GM18508 (cell line): ENCODE data around the gene SORCS1.

ENCODE experiments used
- ATAC-seq: cut with Tn5 transposase; IDR thresholded peaks from one replicate; pipeline ENCODE4 v1.9.1; 2021; ENCODE audit warnings: moderate number of reproducible peaks; ENCODE audit not compliant: insufficient read depth, unreplicated experiment

The SORCS1 gene

DNA sequence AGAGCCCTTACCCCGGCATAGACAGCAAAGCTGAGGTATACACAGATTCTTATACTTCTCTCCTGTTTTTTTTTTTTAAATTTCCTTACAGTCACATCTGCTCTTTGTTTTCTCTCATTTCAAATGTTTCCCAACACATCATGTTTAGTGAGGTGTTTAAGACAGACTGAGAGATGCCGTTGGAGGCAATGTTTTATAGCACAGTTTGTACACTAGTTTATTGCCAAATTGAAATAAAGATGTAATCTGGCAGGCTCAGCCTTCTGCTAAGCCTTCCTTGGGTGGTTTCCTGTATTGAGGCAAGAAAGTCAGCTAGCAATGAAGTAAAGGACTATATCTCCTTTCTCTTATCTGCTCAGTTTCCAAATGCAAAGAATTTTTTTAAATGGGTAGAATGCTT is 393.4 kb downstream of the SORCS1 start:
- no peak for ATAC-seq

DNA sequence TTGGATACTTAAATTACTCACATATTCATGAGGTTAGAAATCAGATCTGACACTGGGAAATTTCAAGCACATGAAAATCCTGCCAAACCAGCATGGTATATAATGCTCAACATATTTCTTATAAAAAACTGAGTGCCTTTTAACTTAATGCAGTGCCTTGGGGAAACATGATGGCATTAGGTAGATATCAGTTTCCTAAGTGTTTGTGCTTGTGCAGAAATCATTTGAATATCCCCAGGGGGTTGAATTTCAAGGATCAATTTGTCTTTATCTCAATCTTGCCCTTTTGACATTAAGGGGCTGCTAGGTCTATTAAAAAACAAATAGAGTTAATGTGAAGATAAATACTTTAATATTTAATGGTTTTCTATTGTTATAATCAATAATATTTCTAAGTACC is 396.3 kb downstream of the SORCS1 start:
- ATAC-seq: no peak

DNA sequence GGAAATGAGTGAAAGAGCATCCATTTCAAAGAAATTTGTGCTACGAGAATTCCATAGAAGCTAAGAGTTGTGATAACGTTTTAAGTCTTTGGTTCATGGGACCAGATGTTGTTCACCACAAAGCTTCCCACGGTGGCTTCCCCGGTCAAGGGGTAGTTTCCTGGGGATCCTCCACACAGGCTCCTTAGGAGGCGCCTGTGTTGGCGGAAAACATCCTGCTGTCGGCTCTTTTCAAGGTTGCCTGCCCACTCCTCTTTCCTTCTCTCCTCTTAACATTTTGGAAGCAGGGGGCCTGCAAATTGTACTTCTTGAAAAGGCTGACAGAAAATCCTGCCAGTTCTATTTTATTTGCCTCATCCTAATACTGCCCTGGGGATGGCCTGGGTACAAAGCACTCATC is 398.6 kb downstream of the SORCS1 start:
- ATAC-seq: no peak

DNA sequence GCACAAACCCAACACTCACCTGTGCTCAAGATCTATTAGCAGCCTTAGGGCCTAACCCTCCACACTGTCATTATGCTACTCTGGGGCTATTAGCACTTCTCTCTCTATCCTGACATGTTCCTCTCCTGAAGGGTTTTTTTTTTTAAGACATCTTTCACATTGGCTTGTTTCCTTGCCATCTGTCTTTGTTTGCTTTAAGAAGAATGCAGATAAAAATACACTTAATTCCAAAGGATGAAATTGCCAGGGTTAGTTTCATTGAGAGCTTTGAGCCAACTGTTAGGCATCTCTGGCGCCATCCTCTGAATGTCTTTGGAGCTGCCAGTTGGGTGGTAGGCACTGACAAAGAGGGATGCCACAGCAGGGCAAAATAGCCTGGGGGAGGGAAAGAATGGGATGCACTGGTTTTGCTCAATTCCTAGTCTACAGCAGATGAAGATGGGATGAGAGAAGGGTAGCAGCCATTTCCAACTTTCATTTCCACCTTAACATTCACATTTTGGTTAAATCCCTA is 399.2 kb downstream of the SORCS1 start:
- ATAC-seq: no peak

DNA sequence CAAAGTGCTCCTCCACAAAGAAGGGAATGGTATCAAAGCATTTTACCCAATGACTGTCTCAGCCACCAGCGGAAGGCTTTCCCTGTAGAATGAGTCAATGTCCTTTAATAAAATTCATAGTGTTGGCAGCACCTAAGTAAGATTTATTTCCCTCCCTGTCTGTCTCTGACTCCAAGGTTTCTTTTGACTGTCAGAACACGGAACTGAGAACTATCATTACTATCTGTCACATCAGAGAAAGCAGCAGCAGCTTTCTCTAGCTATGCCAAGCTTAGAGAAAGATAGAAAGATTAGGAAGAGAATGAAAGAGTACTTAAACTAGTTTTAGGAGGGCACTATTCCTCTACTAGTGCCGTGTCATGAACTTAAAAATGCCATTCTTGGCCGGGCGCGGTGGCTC is 400.1 kb downstream of the SORCS1 start:
- ATAC-seq: no peak

- ATAC-seq: no peak
Measured at GRCh38 chr10:106761906-106762305, 402.6 kb downstream of the SORCS1 start.

DNA sequence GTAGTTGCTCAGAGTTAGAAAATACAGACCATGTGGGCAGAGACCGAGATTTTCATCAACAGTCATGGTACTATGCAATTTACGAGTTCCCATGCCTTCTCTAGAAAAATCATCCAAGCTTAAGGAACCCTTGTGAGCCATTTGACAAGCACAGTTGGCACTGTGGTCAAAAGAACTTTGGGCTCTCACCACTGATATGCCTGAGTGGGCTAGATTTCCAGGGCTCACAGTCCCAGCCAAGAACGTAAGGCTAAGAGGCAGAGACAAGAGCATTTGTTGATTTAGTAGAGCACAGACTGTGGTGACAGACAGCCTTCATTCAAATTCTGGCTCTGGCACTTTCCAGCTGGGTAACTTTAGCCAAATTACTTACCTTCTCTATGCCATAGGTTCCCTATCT is 407.0 kb downstream of the SORCS1 start:
- no peak for ATAC-seq

DNA sequence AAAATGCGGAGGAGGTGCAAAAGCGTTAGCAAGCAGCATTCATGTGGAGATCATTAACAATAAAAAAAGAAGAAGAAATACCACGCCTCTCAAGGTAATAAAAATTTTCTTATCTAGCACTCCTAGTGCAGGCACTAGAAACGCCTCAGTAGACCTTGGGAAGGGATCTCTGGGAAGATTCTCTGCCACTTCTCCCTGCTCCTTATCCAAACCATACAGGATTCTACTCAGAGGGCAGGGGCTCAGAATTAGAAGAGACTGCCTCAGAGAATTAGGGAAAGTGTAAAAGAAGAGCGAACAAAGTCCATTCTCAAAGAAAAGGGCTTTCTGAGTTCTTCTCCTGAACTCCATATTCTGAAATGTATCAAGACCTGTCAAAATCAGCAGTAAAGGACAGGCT is 413.4 kb downstream of the SORCS1 start:
- no peak for ATAC-seq

DNA sequence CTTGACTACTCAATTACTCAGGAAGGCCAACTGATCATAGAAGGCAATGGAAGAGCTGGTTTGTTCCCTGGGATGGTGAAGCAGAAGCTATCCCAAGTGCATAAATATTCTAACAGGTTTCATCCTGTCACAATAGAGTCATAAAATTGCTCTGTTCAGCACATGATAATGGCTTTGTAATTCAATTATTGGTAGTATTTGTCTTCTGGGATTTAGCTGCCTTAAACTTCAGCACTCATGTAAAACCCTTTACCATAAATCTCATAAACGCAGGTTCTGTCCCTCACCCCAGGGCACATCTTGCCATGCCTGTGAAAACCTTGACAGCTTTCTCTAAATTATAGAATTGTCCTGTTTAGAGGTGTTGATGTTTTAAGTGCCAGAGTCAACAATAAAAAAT is 417.6 kb downstream of the SORCS1 start:
- no peak for ATAC-seq

- ATAC-seq: no peak
Measured at GRCh38 chr10:106741006-106741530, 423.4 kb downstream of the SORCS1 start.

DNA sequence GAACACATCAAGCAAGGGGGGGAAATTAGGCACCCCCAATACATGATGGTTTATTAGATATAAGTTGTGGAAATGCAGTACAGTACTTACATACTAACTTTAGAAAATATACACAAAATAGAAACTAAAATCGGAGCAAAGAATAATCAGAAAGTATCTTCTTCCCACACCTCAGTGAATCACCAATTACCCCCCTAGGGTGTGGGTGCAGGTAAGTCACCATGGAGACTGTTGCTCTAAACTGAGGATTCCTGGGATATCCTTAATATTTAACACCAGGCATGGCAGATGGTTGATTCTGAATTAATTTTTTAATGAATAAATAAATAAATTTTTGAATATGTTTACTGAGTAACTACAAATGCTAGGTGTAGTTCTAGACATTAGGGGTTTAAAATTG is 424.4 kb downstream of the SORCS1 start:
- no peak for ATAC-seq

- no peak for ATAC-seq
Measured at GRCh38 chr10:106734220-106734619, 430.3 kb downstream of the SORCS1 start.

- no peak for ATAC-seq
Measured at GRCh38 chr10:106728232-106728631, 436.3 kb downstream of the SORCS1 start.

DNA sequence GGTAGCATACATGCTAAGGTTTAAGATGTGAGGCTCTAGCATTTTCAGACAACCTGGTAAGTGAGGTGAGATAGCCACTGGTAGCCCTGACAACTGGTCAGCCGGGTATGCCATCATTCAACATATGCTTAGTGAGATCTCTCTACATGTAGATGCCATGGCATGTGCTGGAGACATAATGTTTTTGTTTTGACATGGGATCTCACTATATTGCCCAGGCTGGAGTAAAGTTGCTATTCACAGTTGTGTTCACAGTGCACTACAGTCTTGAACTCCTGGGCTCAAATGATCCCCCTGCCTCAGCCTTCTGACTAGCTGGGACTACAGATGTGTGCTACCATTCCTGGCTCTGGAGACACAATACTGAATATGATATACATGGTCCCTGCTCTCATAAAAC is 437.3 kb downstream of the SORCS1 start:
- ATAC-seq: no peak

GRCh38 chr10:106722524-106722923 is 442.0 kb downstream of the SORCS1 start:
- ATAC-seq: no peak

DNA sequence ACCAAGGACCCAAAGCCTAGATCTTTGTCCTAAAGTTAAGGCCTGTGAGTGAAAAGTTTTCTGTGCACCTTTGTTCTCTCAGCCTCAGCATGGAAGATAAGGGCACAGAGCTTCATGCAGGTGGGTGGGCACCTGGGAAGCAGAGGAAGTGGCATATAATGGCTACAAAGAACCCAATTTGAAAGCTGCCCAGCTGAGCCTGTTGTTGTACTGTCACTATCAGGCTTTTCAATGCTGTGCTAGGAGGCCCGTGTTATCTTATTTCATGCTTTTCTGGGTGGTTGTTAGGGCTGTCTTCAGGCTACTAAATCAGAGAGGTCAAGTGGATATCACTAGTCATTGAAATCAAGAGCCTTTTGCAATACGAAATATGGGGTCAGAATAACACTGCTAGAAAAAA is 443.8 kb downstream of the SORCS1 start:
- no peak for ATAC-seq

- no peak for ATAC-seq
Measured at GRCh38 chr10:106716381-106716780, 448.1 kb downstream of the SORCS1 start.

- no peak for ATAC-seq
Measured at GRCh38 chr10:106714734-106715555, 449.6 kb downstream of the SORCS1 start.

- no peak for ATAC-seq
Measured at GRCh38 chr10:106713846-106714245, 450.7 kb downstream of the SORCS1 start.

DNA sequence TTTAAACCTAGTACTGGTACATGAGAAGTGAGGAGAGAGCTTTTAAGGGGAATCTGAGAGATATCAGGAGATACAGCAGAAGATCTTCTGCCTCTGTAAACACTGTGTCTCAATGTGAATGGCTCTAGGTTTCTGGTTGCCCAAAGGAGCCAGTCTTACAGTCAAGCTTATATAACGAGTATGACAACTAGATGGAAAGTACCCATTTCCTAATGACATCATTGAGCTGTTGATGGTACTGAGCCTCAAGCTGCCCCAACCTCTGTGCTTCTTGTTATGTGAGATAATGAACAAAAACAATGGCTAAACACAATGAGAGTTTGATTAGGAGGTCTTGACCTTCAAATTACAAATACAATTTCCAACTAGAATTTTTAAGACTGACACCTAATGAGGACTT is 451.5 kb downstream of the SORCS1 start:
- no peak for ATAC-seq

GRCh38 chr10:106711313-106711906 is 453.1 kb downstream of the SORCS1 start:
- no peak for ATAC-seq

- ATAC-seq: no peak
Measured at GRCh38 chr10:106708506-106708905, 456.0 kb downstream of the SORCS1 start.
